ENCODE data around the gene LCN12.

GRCh38 chr9:136990242-136990911 lies 38.3 kb downstream of the LCN12 start:
- TF ChIP-seq POLR2A (IDR thresholded peaks at IDR 0.05; ENCODE audit: extremely low read depth, insufficient read length) (no peak), CTCF (IDR thresholded peaks at IDR 0.05; ENCODE audit: low read depth, low read length) (no peak), MAX (IDR thresholded peaks at IDR 0.05; ENCODE audit: low read depth, low read length) (no peak)

All from NB4 (cell line).